Choroid plexus epithelial cell (primary cell): Measurements from ENCODE around the gene IL1RAP.

ENCODE experiments used
- DNase-seq: peaks from one replicate; pipeline ENCODE4 v3.0.0-alpha.2; 2010; ENCODE audit warnings: low read depth
- H3K4me3 ChIP-seq: 2 replicates; pipeline ENCODE4 v1.5.1; 2011; ENCODE audit warnings: low read depth, mild to moderate bottlenecking, control low read depth, low read length, moderate library complexity
- TF ChIP-seq, protein P1 (sequence below): conservative IDR thresholded peaks from 2 replicates; pipeline ENCODE4 v1.5.1; 2011; ENCODE audit warnings: low read depth, mild to moderate bottlenecking, control low read depth, inconsistent platforms, low read length, moderate library complexity

Gene IL1RAP

DNA sequence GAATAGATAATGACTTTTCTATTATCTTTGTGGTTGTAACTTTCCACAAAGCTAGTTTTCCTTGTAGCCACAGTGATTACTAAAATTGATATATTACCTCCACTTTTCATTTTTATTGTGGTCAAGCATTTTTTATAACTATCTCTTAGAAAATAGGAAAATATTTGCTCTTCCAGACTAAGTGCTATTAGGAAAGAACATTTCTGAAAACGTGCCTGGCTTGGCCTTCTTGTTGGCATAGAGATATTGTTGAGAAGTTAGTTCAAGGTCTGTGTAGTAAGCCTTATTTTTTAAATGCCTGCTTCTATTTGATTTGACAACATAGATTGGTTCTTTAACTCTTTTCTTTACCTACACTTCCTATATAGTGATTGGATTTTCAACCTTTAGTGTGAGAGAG is 101.7 kb downstream of the IL1RAP start:
- TF ChIP-seq, protein P1, sequence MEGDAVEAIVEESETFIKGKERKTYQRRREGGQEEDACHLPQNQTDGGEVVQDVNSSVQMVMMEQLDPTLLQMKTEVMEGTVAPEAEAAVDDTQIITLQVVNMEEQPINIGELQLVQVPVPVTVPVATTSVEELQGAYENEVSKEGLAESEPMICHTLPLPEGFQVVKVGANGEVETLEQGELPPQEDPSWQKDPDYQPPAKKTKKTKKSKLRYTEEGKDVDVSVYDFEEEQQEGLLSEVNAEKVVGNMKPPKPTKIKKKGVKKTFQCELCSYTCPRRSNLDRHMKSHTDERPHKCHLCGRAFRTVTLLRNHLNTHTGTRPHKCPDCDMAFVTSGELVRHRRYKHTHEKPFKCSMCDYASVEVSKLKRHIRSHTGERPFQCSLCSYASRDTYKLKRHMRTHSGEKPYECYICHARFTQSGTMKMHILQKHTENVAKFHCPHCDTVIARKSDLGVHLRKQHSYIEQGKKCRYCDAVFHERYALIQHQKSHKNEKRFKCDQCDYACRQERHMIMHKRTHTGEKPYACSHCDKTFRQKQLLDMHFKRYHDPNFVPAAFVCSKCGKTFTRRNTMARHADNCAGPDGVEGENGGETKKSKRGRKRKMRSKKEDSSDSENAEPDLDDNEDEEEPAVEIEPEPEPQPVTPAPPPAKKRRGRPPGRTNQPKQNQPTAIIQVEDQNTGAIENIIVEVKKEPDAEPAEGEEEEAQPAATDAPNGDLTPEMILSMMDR, result no peak
- no peak for DNase-seq

DNA sequence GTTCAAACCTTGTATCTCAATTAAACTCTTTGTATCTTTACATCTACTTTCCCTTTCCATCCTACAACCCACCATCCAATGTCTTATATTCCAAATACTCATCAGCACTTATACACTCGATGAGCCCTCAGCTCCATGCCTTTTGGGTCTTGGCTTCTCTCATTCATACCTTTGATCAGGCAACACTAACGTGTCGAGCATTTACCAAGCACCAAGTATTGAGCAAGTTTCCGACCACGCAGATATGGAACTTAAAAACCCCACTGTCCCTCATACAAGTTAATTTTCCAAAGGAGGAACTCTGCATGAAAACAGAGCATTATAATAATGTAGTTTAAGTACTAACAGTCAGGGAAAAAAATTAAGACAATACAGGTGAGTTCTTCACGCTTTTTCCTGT is 102.8 kb downstream of the IL1RAP start:
- H3K4me3 ChIP-seq, result no peak overlapping the region
- TF ChIP-seq, protein P1, result no peak
- DNase-seq, result no peak

More for the DNA sequence above, 101.7 kb downstream of the IL1RAP start:
- H3K4me3 ChIP-seq, result no peak overlapping the region

GRCh38 chr3:190617185-190617584 is 103.3 kb downstream of the IL1RAP start:
- TF ChIP-seq, protein P1, result no peak
- no peak for DNase-seq
- H3K4me3 ChIP-seq, result no peak overlapping the region

- DNase-seq, result no peak
- no peak overlapping the region for H3K4me3 ChIP-seq
- TF ChIP-seq, protein P1, result no peak
Measured at GRCh38 chr3:190618330-190619030, 104.6 kb downstream of the IL1RAP start.

GRCh38 chr3:190619353-190619752 is 105.5 kb downstream of the IL1RAP start:
- H3K4me3 ChIP-seq, result no peak overlapping the region
- TF ChIP-seq, protein P1, result no peak
- DNase-seq, result no peak

DNA sequence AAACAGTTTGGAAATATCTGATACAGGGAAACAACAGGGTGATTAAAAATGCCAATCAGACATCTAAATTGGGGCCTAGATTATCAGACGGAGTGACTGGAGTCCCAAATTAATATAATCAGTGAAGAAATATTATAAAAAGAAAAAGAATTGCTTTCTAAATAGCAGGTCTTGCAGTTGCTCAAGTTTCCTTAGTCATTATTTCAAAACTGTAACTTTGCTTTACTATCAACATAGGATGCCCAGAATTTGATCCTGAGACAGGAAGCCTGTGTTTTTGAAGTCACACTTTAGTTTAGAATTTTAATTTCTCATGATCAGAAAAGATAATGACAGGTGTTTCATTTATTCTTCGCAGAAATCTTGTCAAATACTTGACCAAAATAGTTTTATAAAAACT is 105.9 kb downstream of the IL1RAP start:
- TF ChIP-seq, protein P1, result no peak
- no peak overlapping the region for H3K4me3 ChIP-seq
- DNase-seq, result no peak
